Left kidney (tissue), 8 donors: Measurements from ENCODE around the gene API5. TPM values are rescaled to one million over a fixed set of nuclear protein-coding genes. Genes with fewer than 3 reads are reported as not detected.
A peak's percentile ranks its signal among the peaks of the same experiment; 100 is the strongest.
"Not testable (repeated sequence)": the region's sequence is repeated elsewhere in the genome, so short reads cannot be mapped to it uniquely, and the experiment has no call there.

Source experiments
- DNase-seq: peaks from one replicate; pipeline ENCODE4 v3.0.0-alpha.2; 2013
- long read RNA-seq, 8 donors: transcript quantifications; one replicate each; lab custom pipeline, GENCODE V29; 2026
- polyA plus RNA-seq: library from polyadenylated mRNA; unstranded; fragments of 120-200 nt; gene quantifications from one replicate; pipeline ENCODE4 v1.2.1, GENCODE V29; 2013; ENCODE audit not compliant: insufficient read length

Gene API5
- 138 TPM for polyA plus RNA-seq
- long read RNA-seq, donor 1, transcript API5-208 (14 exons, 1,868 nt) = major isoform, 8 of 27 reads
- long read RNA-seq, donor 1, transcript API5-201 (14 exons, 3,714 nt) = minor isoform, 7 of 27 reads
- long read RNA-seq, donor 1, transcript API5-210 (13 exons, 1,760 nt) = minor isoform, 6 of 27 reads
- long read RNA-seq, donor 1, partial matches to known transcripts = 0 of 27 reads
- long read RNA-seq, donor 1, other reads (novel, unspliced or antisense) = 0 of 27 reads
- long read RNA-seq, donor 2, transcript API5-208 (14 exons, 1,868 nt) = major isoform, 12 of 33 reads
- long read RNA-seq, donor 2, transcript API5-201 (14 exons, 3,714 nt) = minor isoform, 10 of 33 reads
- long read RNA-seq, donor 2, partial matches to known transcripts = 5 of 33 reads
- long read RNA-seq, donor 2, other reads (novel, unspliced or antisense) = 0 of 33 reads
- long read RNA-seq, donor 3, transcript API5-208 (14 exons, 1,868 nt) = major isoform, 10 of 29 reads
- long read RNA-seq, donor 3, transcript API5-201 (14 exons, 3,714 nt) = major isoform, 10 of 29 reads
- long read RNA-seq, donor 3, partial matches to known transcripts = 6 of 29 reads
- long read RNA-seq, donor 3, other reads (novel, unspliced or antisense) = 0 of 29 reads
- long read RNA-seq, donor 4, partial matches to known transcripts = 0 of 2 reads
- long read RNA-seq, donor 4, other reads (novel, unspliced or antisense) = 0 of 2 reads
- long read RNA-seq, donor 5, transcript API5-201 (14 exons, 3,714 nt) = minor isoform, 17 of 41 reads
- long read RNA-seq, donor 5, transcript API5-208 (14 exons, 1,868 nt) = major isoform, 19 of 41 reads
- long read RNA-seq, donor 5, partial matches to known transcripts = 0 of 41 reads
- long read RNA-seq, donor 5, other reads (novel, unspliced or antisense) = 0 of 41 reads
- long read RNA-seq, donor 6, transcript API5-201 (14 exons, 3,714 nt) = major isoform, 14 of 41 reads
- long read RNA-seq, donor 6, transcript API5-208 (14 exons, 1,868 nt) = minor isoform, 10 of 41 reads
- long read RNA-seq, donor 6, transcript API5-210 (13 exons, 1,760 nt) = minor isoform, 5 of 41 reads
- long read RNA-seq, donor 6, partial matches to known transcripts = 11 of 41 reads
- long read RNA-seq, donor 6, other reads (novel, unspliced or antisense) = 0 of 41 reads
- long read RNA-seq, donor 7, transcript API5-201 (14 exons, 3,714 nt) = minor isoform, 9 of 44 reads
- long read RNA-seq, donor 7, transcript API5-208 (14 exons, 1,868 nt) = major isoform, 18 of 44 reads
- long read RNA-seq, donor 7, partial matches to known transcripts = 11 of 44 reads
- long read RNA-seq, donor 7, other reads (novel, unspliced or antisense) = 0 of 44 reads
- long read RNA-seq, donor 8, transcript API5-208 (14 exons, 1,868 nt) = major isoform, 7 of 18 reads
- long read RNA-seq, donor 8, transcript API5-201 (14 exons, 3,714 nt) = minor isoform, 6 of 18 reads
- long read RNA-seq, donor 8, partial matches to known transcripts = 0 of 18 reads
- long read RNA-seq, donor 8, other reads (novel, unspliced or antisense) = 0 of 18 reads

DNA sequence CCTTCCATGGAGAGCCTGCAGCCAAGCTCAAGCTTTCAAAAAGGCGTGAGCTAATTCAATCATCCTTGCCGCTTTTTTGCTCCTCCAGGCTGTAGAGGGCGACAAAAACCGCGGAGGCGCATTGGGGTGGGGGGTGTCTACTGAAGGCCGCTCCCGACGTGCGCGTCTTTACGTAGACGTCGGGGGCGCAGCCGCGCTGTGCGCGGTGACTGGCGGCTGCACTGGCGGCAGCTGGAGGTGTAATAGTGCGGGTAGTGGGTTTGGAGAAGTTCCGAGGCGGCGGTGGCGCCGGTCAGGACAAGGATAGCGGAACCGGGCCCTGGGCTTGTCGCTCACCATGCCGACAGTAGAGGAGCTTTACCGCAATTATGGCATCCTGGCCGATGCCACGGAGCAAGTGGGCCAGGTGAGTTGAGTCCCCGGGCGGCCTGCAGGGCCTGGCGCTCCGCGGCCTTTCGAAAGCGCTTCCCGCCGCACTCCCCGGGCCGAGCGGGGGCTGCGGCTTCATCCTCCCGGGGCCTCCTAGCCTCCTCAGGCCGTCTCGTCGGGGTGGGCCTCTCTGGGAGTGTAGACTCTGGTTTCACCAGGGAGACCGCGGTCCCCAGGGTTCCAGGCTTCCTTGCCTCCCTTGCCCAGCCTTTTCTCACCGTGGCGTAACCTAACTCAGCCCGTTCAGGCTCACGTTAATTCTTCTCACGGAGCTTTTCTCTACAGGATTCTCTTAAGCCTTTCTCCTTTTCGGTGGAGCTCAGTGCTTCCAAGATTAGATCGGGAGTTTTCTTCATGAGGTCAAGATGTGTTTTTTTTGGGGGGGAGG, at the start of gene API5:
TSS of gene API5 (plus strand) at position 206 of the 817 bp plus-strand sequence. CDS start at position 338, 132 bp downstream.
- DNase-seq = peak; percentile 94

DNA sequence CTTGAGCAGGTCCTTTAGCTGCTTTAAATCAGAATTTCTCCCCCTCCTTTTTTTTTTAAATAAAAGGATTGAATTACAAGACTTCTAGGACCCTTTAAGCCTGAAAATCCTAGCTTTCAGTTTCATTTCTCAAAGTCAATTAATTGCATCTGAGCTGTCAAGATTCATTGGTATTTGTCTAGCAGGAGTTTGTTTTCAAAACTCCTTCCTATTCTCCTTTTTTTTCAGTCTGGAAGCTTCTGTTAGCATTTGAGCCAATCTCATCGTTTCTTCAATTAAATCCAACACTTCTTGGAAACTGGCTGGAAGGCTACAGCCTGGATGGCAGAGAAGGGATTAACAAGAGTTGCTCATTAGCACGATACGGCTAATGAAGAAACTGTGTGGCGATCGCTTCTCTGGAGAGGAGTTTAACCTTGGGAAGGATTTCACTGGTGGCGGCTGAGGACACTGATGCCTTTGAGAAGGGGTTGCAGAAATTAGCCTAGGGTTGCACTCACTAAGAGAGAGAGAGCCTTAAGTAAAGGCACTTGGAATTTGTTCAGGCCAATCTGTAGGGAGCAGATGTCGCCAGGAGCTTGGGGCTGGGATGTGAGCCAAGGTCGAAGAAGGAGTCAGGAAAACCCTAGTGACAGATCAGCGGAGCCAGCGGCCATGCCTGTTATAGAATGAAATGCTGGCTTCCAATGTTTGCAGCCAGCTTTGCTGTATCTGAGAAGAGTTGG, 43.8 kb upstream of the API5 start:
- no peak for DNase-seq

DNA sequence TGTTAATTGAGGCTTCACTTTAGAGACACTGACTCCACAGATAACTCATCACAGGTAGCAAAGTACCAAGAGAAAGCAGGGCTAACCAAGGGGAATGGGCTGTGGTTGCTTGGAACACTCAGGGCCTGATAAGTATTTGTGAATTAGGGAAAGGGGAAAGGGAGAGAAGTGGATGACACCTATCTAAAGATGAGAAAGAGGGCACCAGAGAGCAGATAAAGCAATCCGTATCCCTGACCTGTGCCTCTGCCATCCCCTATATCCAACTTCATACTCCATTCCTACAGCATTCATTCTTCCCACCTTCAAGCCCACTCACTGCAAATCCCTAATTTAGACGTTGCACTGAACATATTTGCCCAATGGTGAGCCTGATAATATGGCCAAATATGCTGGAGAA, 43.0 kb upstream of the API5 start:
- DNase-seq = no peak

GRCh38 chr11:43269254-43269918, 42.4 kb upstream of the API5 start:
- no peak for DNase-seq

GRCh38 chr11:43270468-43270867, 41.3 kb upstream of the API5 start:
- no peak for DNase-seq

DNA sequence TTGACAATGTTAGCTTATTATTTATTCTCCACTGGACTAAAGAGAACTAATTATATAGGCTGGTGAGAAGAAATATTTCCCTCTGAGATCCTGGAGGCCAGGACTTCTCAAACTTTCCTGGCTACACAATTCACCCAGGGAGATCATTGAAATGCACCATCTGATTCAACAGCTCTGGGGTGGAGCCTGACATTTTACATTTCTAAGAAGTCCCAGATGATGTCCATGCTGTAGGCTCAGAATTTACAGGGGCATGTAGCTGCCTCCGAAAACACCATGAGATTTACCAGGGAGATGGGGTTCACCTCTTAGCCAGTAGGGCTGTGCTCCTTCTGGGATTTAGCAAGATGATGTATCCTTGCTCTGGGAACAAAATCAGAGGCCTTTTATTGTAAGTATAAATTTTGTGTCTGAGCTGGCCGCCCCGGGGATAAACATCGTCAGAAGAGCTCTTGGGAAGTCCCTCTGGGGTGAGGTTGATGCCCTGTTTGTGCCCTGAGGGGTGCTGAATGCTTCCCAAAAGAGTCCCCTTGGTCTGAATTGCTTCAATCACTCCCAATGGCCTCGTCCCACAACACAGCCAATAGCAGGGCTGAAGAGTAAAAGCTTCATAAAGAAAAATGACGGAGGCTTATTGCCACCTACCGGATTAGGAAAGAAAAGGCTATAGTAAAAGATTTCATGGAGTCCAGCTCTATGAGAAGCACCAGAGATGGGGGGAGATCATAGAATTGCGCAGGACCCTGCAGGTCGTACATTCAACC, 33.4 kb upstream of the API5 start:
- DNase-seq = peak; percentile 65

DNA sequence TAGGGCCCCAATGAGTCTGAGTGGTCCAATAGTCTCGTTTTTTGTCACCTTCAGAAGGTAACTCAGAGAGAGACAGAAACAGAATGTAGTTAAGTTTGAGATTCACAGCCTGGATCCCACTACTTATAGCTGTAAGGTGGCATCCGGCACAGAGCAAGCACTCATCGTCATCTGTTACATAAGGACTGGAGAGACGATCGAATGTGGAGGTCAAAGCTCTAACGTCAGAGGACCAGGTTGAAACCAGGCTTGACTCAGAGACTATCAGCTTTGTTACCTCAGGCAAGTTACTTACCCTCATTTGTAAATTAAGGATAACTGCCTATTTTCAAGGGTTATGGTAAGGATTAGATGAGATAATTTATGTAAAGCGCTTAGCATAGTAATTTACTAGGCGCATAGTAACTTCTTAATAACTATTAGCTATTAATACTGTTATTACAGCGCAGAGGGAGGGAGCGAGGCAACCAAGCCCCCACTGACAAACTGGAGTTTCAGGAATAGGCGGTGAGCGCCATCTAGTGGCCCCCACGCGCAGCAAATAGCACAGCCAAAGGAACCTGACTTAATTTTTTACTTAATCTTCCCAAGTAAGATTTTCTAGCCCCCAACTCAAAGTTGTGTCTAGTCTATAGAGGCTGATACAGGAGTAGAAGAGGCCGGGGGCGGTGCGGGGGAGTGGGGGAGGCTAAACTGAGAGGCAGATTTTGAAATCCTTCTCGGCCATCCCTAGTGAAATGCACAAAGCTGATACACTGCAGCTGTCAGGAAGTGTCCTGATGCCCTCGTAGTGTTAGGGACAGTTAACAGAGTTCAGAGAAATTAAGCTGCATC, 29.0 kb upstream of the API5 start:
- peak; percentile 45 for DNase-seq

- no peak for DNase-seq
Measured at GRCh38 chr11:43285826-43286225, 26.0 kb upstream of the API5 start.

DNA sequence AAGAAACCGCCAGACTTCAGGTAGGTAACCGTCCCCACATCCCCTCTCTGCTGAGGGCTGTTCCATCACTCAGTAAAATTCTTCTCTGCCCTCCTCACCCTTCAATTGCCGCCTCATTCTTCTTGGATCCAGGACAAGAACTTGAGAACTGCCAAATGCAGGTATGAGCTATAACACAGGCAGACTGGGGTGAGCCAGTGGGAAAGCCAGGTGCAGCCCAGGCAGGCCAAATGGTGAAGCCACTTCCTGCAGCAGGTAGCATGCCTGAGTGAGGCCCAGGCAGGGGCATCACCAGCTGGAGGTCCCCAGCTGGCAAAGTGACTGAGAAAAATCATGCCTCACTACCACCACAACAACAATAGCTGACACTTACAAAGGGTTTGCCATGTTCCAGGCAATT, 22.4 kb upstream of the API5 start:
- no peak for DNase-seq

- no peak for DNase-seq
Measured at GRCh38 chr11:43298397-43298796, 13.4 kb upstream of the API5 start.

DNA sequence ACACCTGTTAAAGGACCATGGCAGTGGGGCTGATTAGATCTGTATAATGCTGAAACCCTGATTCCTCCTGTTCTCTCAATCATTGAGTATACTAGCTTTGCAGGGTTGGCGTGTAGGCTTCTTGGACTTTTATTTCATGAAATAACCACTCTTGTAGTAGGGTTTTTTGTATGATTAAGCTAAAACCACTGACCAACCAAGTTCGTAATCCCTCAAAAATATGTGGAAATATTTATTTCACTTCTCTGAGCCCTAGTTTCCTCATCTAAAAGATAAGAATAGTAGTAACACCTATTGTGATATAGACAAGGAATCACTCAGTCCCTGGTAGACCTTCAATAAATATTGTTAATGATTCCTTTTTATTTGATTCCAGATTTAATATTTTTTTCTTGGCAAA, 4.2 kb downstream of the API5 start:
- no peak for DNase-seq

GRCh38 chr11:43316451-43316850, 4.7 kb downstream of the API5 start:
- DNase-seq = no peak

DNA sequence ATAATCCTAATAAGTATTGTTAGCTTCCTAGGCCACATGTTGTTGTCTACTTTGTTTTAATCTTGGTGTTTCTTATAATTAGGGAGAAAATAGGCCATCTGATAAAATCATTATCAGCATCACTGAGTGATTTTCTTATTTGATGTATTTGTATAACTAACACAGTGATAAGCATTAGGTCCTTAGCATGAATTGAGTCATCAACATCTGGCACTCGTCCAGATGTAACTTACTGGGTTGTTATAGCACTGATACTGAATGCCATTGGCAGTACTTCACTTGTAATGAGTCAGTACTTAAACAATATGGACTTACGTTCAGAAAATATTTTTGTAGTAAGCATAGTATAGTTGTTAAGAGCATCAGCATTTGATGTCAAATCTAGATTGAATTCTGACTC, 16.2 kb downstream of the API5 start:
- no peak for DNase-seq

- no peak for DNase-seq
Measured at GRCh38 chr11:43328482-43328881, 16.7 kb downstream of the API5 start.

DNA sequence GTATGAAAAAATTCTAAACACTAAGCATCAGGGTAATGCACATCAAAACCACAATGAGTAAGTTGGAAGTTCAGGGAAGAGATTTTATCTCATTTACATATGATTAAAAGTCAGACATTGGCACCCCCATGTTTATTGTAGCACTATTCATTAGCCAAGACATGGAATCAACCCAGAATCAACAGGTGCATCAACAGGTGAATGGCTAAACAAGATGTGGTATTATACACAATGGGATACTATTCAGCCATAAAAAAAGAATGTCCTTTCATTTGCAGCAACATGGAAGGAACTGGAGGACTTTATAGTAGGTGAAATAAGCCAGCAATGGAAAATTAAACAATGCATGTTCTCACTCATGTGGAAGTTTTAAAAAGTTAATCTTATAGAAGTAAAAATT, 29.4 kb downstream of the API5 start:
- DNase-seq = no peak

GRCh38 chr11:43351426-43351825, 39.6 kb downstream of the API5 start:
- DNase-seq = not testable (repeated sequence)

- no peak for DNase-seq
Measured at GRCh38 chr11:43354311-43354710, 42.5 kb downstream of the API5 start.

GRCh38 chr11:43356336-43356735, 44.5 kb downstream of the API5 start:
- no peak for DNase-seq
